H1 (cell line): ENCODE measurements around the gene TMEM39B. TPM values are rescaled to one million over a fixed set of nuclear protein-coding genes. Genes with fewer than 3 reads are reported as not detected.

Experiments used
- CHD2 ChIP-seq: IDR thresholded peaks from 2 replicates; pipeline ENCODE4 v1.6.1; 2012; ENCODE audit warnings: low read length, improper control_type of control experiment
- CREB1 ChIP-seq: IDR thresholded peaks from 2 replicates; pipeline ENCODE4 v1.6.1; 2012; ENCODE audit warnings: inconsistent platforms
- POU5F1 ChIP-seq: IDR thresholded peaks from 2 replicates; pipeline ENCODE4 v1.6.1; 2011; ENCODE audit warnings: low read depth, mild to moderate bottlenecking, low read length, moderate library complexity
- RNF2 ChIP-seq: fragments of 200-900, 300-1000 bp; sonication (generic); IDR thresholded peaks from 2 replicates; pipeline ENCODE4 v1.7.1; 2016; ENCODE audit warnings: borderline replicate concordance, low read depth, mild to moderate bottlenecking, antibody characterized with exemption, low read length; ENCODE audit not compliant: poor library complexity, severe bottlenecking; ENCODE audit errors: missing control alignments
- SAP30 ChIP-seq: fragments of 300-600 bp; sonication (generic); IDR thresholded peaks from 2 replicates; pipeline ENCODE4 v1.7.1; 2012; ENCODE audit warnings: low read length, moderate library complexity, mild to moderate bottlenecking, inconsistent platforms; ENCODE audit not compliant: insufficient read depth, insufficient replicate concordance
- SIRT6 ChIP-seq: IDR thresholded peaks from one replicate; pipeline ENCODE4 v1.7.1; 2012; ENCODE audit warnings: low read length, inconsistent platforms
- TAF1 ChIP-seq: IDR thresholded peaks from 2 replicates; pipeline ENCODE4 v1.6.1; 2011; ENCODE audit warnings: mild to moderate bottlenecking, low read depth, low read length
- polyA plus RNA-seq, 7 experiments: library from polyadenylated mRNA; depleted of rRNA in 3 of 7; stranded (reverse) in 5 of 7; unstranded in 2 of 7; fragments of >200 nt in 5 of 7; fragments of 200-250 nt in 2 of 7; gene quantifications; 1 replicate in 5 of 7; 2 replicates in 1 of 7; 4 replicates in 1 of 7; pipeline versions ENCODE4 v1.2.1 to v1.2.3, GENCODE V29; 2011 to 2013; ENCODE audit warnings: missing spikeins in 2 of 7, mixed read lengths in 2 of 7
- total RNA-seq: library from RNA; stranded (reverse); fragmentation: NEBNext Ultra II Directional; extraction: Animal tissue kit (Norgen Biotek cat#: 25700); gene quantifications from 2 replicates; pipeline ENCODE4 v1.2.1, GENCODE V29; 2021

The TMEM39B gene
- total and polyA plus RNA-seq, 2 of the 8 experiments (the other 6 are each of a cell fraction or from before 2014, with no cell fraction given), result 25.3 to 32.7 TPM

GRCh38 chr1:32114420-32114819 lies 41.7 kb downstream of the TMEM39B start (continued):
- TF ChIP-seq RNF2, result no peak
- TF ChIP-seq SAP30, result no peak
- TF ChIP-seq CHD2, result no peak
- TF ChIP-seq SIRT6, result no peak
- TF ChIP-seq POU5F1, result no peak
- TF ChIP-seq TAF1, result no peak
- TF ChIP-seq CREB1, result no peak
